Endothelial cell of hepatic sinusoid (primary cell): ENCODE results near the gene RPS6KA5.
"Not testable (repeated sequence)": the region's sequence is repeated elsewhere in the genome, so short reads cannot be mapped to it uniquely, and the experiment has no call there.

Experiments used
- in situ Hi-C: cut with HindIII; loops from 2 replicates; pipeline ENCODE4 v1.10.0; 2017; ENCODE audit warnings: low sequenced_read_pairs

RPS6KA5 gene

DNA sequence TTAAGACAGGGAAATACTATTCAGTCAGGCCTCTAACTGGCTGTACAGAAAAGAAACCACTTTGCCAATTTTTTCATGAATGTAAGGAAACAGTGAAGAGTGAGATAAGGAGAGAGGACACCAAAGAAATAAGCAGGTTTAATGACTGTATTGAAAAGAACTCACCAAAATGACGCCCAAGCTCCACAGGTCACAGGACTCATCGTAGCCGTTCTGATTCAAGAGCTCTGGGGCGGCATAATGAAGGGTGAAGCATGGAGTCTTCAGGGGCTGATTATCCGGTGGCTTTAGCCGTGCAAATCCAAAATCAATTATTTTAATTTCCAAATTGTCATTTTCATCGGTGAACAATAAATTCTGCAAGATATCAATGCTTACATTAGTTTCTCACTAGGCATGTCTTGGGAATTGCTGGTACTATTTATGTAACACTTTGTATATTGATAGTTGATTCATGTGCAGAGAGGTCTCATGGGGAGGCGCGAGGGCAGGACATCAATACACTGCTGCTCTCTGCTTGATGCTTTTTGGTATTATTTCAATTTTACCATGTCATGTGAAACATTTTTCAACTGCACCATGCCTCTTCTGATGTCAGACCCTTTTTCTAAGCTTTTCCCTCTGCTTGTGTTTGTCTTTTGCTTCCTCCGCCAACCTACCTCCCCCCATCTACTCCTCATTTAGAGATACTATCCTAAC is 170.0 kb downstream of the RPS6KA5 start:
- in situ Hi-C loops = loop anchor here (5.0 kb wide), 1 partner anchor 257 kb away; no protein-coding TSS in a partner anchor

DNA sequence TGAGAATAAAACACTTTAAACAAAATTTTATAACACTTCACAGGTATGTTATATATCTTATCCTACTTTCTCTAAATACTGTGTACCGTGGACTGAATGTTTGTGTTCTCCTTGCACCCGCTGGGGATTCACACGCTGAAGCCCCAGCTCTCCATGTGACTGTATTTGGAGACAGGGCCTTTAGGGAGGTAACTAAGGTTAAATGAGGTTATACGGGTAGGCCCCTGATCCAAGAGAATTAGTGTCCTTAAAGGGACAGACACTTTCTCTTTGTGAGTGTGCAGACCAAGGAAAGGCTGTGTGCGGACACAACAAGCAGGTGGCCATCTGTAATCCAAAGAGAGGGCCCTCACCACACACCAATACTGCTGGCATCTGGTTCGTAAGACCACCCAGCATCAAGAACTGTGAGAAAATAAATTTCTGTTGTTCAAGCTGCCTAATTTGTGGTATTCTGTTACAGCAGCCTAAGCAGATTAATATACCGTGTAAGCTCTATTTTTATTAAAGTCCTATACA is 174.1 kb downstream of the RPS6KA5 start:
- in situ Hi-C loops = no loop called here

DNA sequence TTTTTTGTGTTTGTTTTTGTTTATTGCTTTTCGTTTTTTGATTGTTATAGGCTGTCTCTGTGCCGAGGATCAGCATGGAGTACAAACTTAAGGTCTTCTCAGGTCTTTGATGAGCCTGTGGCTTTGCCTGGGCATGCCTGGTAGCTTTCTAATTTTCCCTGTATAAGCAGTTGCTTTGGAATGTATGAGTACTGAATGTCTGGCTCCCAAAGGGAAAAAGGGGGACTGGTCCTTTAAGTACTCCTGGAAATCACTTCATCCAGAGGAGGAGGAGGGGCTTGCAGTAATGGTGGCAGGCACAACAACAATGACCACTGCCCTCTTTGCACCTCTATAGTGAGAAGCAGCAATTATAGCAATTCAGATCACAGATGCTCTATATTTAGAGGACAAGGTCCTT is 176.7 kb downstream of the RPS6KA5 start:
- in situ Hi-C loops = no loop called here

DNA sequence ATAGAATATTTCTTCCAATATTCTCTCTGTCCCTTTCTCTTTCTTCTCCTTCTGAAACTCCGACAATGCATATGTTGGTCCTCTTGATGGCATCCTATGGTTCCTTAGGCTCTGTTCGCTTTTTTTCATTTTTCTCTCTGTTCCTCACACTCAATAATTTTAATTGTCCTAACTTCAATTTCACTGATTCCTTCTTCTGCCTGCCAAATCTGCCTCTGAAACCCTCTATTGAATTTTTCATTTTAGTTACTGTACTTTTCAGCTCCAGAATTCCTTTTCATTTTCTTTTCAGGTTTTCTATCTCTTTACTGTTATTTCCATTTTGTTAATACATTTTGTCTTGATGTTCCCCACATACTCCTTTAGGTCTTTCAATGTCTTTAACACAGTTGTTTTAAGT is 177.2 kb downstream of the RPS6KA5 start:
- in situ Hi-C loops = no loop called here

DNA sequence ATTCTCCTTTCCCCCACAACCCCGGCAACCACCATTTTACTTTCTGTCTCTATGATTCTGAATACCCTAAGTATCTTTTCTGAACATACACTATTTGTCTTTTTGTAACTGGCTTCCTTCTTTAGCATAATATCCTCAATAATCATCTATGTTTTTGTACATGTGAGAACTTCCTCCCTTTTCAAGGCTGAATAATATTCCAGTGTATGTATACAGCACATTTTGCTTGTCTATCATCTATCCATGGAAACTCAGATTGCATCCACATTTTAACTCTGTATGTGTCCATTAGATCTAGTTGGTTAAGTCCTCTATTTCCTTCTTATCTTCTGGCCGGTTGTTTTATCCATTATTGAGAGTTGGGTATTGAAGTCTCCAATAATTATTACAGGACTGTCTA is 180.2 kb downstream of the RPS6KA5 start:
- in situ Hi-C loops = no loop called here

DNA sequence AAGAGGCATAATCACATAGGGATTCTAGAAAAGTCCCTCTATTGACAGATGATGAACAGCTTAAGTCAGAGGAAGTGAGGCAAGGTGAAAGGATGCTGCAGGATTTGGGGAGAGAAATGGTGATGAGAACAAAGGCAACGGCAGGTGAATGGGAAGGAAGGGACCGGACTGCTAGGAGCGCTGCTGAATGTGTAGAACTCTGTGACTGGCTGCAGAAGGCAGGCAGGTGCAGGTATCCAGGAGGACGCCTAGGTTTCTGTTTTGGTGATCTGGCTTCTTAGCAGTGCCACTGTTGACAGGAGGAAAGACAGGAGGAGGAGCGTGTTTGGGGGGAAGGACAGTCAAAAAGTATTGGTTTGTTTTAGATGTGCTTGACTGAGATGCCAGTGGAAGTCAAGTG is 185.8 kb downstream of the RPS6KA5 start:
- in situ Hi-C loops = no loop called here

DNA sequence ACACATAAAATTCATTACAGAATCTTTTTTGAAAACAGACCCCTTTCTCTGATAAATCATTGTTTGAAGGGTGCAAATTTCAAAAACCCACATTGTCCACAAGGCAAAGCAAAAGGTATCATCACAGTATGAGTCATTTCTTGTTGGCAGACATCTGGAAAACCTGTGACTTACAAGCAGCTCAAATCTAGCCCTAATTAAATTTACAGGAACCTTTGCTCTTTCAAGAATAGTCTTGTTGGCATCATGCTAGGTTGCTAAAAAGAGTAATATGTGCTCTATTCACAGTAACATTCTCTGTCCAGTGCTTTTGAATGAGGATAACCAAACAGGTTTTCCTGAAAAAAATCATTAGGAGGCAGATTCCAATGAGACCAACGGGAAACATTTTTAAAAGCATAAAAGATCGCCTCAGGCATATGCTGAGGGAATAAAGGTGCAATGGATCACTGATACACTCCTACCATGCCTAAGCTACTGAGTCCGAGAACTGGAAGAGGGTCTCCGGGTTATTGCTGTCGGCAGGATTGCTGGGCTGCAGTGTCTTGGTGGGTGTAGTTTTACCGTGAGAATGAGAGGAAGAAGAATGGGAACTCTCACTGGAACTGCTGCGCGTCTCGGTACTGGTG is 188.7 kb downstream of the RPS6KA5 start:
- in situ Hi-C loops = no loop called here

DNA sequence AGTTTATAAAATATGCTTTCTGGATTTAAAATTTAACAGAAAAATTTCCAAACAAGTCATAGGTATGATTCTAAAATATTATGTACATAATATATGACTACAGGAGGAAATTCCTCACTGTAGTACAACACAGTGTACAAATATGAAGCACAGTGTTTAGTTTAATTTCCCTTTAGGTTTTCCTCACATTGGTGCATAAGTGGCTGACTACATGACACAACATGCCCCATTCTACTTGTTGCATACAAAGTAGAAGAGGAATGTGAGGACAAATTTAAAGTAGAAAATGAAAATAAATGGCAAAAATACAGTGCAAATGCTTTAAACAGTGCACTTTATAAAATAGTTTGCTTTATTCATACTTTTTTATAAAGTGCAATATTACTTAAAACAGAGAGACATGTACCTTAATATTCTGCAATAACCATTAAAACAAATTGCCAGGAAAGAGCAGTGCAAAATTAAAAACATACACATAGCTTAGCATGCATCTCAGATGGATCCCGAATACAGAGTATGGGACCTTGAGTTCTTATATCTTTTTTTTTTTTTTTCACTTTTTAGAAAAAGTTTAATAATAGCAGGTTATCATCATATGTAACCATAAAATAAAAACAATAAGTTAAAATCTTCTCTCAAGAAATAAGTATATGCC is 189.4 kb downstream of the RPS6KA5 start:
- in situ Hi-C loops = no loop called here

DNA sequence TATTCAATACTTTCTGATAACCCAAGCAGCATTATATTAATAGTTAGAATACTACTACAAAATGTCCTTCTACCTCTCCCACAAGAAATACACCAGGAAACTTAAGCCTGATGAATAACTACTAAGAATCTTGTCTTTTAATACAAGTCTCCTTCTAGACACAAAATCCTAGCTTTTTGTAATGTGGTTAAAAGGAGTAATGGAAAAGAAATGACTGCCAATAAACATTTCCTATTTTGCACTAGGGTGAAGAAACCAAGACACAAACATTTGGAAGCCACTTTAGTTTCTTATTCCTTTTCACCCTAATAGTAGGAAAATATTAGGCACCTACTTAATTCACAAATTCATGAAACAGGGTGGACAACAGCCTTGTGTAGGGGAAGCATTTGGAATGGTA is 192.9 kb downstream of the RPS6KA5 start:
- in situ Hi-C loops = no loop called here

DNA sequence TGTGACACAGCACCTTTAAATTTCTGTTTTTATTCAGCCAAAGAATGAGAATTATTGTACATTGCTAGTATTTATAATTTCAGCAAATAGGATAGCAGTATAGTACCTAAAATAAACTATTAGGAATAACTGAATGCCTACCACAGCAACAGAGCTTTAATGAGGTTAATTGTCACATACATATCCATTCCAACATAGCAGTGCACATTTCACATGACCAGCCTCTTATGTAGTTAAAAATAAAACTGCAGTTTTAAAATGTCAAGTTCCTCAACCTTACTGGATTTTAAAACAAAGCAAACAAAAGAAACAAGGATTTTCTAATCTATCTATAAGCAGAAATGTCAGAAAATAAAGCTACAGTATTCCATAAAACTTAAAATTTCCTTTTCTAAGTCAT is 193.6 kb downstream of the RPS6KA5 start:
- in situ Hi-C loops = no loop called here

DNA sequence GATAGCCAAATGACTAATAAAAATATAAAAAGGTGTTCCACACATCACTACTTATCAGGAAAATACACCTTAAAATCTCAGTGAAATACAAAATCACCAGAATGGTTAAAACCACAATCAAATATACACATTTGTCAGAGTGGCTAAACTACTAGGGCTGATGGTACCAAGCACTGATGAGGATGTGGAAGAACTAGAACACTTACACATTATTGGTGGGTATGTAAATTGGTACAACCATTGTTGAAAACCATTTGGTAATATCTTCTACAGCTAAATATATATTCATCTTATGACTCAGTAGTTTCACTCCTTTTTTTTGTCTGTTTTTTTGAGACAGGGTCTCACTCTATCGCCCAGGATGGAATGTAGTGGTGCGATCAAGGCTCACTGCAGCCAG is 195.7 kb downstream of the RPS6KA5 start:
- in situ Hi-C loops = no loop called here

DNA sequence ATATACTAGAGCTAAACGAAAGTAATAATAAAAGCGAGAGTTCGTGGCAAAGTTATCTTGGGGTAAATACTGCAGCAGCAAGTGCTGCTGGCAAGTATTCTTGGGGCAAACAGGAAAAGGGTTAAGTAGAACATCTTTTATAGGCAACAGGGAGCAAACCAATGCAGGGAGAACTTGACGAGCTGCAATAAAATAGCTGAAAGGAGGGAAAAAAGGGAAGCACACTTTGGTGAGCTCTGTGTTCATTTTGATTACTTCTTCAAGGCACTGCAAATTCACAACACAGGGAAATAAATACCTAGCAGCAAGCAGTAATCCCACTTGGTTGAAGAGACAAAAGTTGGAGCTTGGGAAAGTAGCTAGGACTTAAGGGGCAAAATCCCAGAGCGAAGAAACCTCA is 201.9 kb downstream of the RPS6KA5 start:
- in situ Hi-C loops = no loop called here

DNA sequence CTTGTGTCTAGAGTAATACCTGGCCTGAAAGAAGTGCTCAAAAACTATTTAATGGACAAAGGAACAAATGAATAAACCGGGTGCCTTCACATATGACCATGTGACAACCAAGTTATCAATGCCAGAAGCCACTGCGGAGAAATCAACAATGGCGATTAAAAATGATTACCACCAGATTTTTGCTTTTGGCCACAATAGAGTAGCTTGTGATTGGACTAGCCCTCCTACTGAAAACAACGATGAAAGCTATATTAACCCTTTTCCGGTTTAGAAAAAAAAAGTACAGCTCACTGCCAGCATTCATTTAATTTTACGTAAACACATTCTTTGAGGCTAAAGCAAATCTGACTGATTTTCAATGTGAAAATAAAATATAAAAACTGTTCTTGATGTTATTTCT is 202.6 kb downstream of the RPS6KA5 start:
- in situ Hi-C loops = no loop called here

DNA sequence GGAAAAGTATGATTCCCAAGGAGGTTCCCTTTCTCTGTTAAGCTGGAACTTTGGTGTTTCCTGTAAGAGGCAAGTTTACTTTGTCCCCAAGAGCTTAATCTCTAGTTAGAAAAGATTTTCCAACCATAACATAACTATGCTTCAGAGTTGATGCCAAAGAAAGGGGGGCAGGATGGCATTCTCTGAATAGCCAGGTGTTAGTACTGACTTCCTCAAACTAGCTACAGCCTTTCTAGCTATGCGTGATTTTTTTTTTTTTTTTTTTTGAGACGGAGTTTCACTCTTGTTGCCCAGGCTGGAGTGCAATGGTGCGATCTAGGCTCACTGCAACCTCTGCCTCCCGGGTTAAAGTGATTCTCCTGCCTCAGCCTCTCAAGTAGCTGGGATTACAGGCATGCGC is 204.3 kb downstream of the RPS6KA5 start:
- in situ Hi-C loops = not testable (repeated sequence)

DNA sequence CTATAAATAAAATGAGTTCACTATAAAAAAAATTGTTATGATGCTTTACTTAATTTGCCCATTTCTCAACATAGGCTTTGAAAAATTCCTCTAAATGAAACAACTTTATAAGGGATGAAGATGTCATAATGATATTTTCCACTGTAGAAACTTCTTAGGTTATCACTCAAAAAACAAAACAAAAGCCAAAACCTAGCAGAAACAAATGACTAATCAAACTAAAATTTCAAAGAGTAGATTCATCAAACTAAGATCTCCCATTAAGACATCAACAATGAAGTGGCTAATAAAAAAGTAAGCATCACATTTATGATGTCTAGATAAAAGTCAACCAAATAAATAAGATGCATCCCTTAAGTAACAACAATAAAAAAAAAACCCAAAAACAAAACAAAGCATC is 207.3 kb downstream of the RPS6KA5 start:
- in situ Hi-C loops = no loop called here

DNA sequence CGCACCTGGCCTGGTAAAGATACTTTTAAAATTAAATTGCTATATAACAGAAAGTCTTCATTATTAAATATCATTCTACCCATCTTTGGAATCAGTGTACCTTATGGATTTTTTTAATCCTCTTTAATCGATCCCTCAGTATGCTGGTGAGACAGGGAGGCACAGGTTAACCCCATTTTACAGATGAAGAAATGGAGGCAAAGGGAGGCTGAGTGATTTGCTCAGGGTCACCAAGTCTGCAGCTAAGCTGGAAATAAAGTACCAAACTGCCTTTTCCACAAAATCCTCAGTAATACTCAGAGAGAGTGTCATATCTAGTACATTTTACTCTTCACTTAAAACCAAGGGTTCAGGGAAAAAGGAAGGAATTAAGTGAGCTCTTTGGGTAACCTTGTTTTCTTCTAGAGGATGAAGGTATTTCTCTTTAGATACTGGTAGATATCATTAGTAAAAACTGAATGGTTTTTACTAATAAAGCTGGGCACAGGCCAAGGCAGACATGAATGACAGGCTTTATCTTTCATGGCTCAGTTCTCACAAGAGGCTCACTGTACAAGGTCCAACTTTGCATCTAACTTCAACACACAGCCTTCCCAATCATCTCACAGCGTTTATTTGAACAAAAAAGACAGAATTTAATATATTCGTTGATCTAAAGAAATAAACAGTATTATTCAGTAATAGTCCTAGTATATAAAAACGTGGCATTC is 209.0 kb downstream of the RPS6KA5 start:
- in situ Hi-C loops = no loop called here

DNA sequence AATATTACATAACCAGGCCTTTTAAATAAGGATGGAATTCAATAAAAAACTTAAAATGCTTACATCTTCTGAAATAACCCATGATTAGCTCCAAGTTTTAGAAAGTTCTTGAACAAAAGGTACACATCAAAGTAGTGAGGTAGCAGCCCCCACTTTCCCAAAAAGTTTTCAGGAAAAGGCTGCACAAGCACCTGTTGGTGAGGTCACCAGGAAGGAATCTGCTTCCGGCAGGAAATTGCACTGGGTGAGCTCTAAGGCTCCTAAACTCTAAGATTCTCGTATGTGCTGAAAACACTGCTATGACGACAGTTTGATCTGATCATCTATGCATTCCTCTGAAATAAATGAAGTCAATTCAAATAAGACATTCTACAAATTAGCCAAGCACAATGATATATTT is 210.0 kb downstream of the RPS6KA5 start:
- in situ Hi-C loops = no loop called here

DNA sequence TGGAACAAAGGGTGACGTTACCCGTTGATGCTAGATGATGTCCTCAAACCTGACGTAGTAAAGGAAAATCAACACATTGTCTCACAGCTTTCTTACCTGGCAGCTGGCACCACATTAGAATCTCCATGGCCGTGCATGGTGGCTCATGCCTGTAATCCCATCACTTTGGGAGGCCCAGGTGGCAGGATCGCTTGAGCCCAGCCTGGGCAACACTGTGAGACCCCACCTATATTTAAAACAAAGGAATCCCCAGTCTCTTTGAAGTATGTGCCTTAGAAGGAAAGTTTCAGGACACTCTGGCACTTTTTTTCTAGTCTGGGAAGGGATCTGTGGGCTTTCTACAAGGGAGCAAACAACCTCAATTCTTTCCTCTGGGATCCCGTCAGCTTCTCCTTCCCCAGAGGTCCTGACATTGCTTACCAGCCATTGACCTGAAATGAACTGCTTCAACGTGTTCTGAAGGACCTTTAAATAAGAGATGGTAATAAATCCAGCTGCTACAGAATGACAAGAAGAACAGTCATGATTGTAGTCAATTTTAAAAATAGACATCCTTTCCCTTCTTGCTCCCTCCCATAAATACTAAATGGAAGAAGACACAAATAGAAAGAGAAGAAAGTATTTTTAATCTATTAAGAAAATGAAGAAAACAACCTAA is 210.5 kb downstream of the RPS6KA5 start:
- in situ Hi-C loops = no loop called here

DNA sequence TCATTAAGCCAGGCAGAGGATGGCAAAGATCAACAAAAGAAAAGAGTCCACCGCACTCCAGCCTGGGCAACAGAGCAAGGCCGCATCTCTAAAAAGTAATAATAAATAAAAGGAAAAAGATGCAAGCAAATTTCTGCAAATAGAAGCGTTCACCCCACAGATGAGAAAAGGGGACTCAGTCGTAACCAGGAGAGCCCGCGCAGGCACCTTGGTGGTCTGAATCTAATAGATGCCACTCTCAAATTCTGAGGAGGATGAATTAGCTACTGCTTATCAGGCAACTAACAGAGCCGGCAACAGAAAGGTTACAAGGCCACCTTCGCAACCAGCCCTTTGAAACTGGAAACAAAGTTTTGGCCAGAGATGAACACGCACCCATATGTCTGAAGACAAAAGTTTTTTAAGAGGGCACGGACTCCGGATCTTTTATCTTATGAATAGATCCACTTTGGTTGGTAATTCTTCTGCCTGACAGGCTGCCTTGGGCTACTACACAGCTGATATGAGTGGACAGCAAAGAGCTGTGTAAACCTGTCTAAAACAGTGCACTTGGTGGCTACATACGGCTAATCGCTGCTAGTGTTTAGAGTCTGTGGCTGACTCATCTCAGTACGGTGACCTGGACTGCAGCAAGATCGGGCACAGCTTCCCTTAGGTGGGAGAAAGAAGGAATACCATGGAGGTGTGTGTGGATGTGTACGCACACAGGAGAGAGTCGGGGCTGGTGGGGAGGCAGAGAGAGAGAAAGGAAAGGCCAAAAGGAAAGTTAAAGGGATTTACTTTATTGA is 211.3 kb downstream of the RPS6KA5 start:
- in situ Hi-C loops = no loop called here

DNA sequence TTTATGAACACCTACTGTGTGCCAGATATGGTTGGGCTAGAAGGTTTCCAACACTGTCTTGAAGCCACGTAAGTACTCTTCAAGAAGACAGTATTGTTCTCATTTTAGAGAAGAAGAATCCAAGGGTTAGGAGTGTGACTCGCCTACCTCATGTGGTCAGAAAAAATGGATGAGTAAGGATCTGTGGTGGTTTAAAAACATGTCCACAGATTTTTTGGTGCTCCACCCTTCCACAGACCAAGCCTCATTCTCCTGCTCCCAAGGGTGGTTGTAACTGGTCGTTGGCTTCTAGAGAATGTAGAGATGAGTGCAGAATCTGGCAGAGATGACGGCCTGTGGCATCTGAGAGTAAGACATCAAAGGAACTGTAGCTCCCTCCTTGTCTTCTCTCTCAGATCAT is 213.9 kb downstream of the RPS6KA5 start:
- in situ Hi-C loops = no loop called here
